GM19372 (cell line): Measurements from ENCODE around the gene KATNAL1.
"Not testable (repeated sequence)": the region's sequence is repeated elsewhere in the genome, so short reads cannot be mapped to it uniquely, and the experiment has no call there.

Experiments
- ATAC-seq: cut with Tn5 transposase; IDR thresholded peaks from one replicate; pipeline ENCODE4 v1.9.1; 2021; ENCODE audit warnings: mild to moderate bottlenecking, low read depth, moderate library complexity; ENCODE audit not compliant: unreplicated experiment

The KATNAL1 gene

GRCh38 chr13:30224732-30225131, 82.6 kb downstream of the KATNAL1 start:
- no peak for ATAC-seq

GRCh38 chr13:30222254-30222653, 85.1 kb downstream of the KATNAL1 start:
- no peak for ATAC-seq

GRCh38 chr13:30216111-30216510, 91.2 kb downstream of the KATNAL1 start:
- ATAC-seq: no peak

- ATAC-seq: no peak
Measured at GRCh38 chr13:30212256-30212655, 95.1 kb downstream of the KATNAL1 start.

- ATAC-seq: no peak
Measured at GRCh38 chr13:30211745-30212144, 95.6 kb downstream of the KATNAL1 start.

GRCh38 chr13:30204564-30204963, 102.8 kb downstream of the KATNAL1 start:
- peak; percentile 48 for ATAC-seq

GRCh38 chr13:30196025-30196424, 111.3 kb downstream of the KATNAL1 start:
- ATAC-seq: no peak

- ATAC-seq: no peak
Measured at GRCh38 chr13:30194906-30195305, 112.4 kb downstream of the KATNAL1 start.

- ATAC-seq: no peak
Measured at GRCh38 chr13:30193279-30194234, 113.8 kb downstream of the KATNAL1 start.

GRCh38 chr13:30192320-30193093, 114.8 kb downstream of the KATNAL1 start:
- no peak for ATAC-seq

- no peak for ATAC-seq
Measured at GRCh38 chr13:30191491-30192100, 115.8 kb downstream of the KATNAL1 start.

- no peak for ATAC-seq
Measured at GRCh38 chr13:30186634-30187415, 120.5 kb downstream of the KATNAL1 start.

- ATAC-seq: no peak
Measured at GRCh38 chr13:30181888-30182651, 125.3 kb downstream of the KATNAL1 start.

- ATAC-seq: no peak
Measured at GRCh38 chr13:30179597-30180276, 127.6 kb downstream of the KATNAL1 start.

- ATAC-seq: no peak
Measured at GRCh38 chr13:30178976-30179375, 128.4 kb downstream of the KATNAL1 start.

GRCh38 chr13:30175166-30175565, 132.2 kb downstream of the KATNAL1 start:
- ATAC-seq: no peak

- ATAC-seq: not testable (repeated sequence)
Measured at GRCh38 chr13:30174250-30174649, 133.1 kb downstream of the KATNAL1 start.

GRCh38 chr13:30173303-30173610, 134.1 kb downstream of the KATNAL1 start:
- ATAC-seq: no peak
